WTC11 (cell line): ENCODE data around the gene KRTAP4-6. TPM values are rescaled to one million over a fixed set of nuclear protein-coding genes. Genes with fewer than 3 reads are reported as not detected.
"Not testable (repeated sequence)": the region's sequence is repeated elsewhere in the genome, so short reads cannot be mapped to it uniquely, and the experiment has no call there.

ENCODE experiments used
- ATAC-seq: fragments of 200-7000 bp; cut with Tn5 transposase; 2 replicates; pipeline ENCODE4 v1.10.0; 2021; ENCODE audit warnings: mild to moderate bottlenecking, moderate library complexity
- CTCF ChIA-PET: fragments of 300-600 bp; sonication (Branson Sonifier 250); formaldehyde crosslinking; loops from one replicate; lab custom pipeline; 2021; ENCODE audit warnings: antibody characterized with exemption; lab: Charles Lee
- POLR2A ChIA-PET: fragments of 350-600 bp; sonication (Branson Sonifier 250); formaldehyde crosslinking; loops from one replicate; lab custom pipeline; 2021; ENCODE audit warnings: antibody characterized with exemption; lab: Charles Lee
- DNase-seq: peaks from one replicate; pipeline ENCODE4 v3.0.0; 2021; ENCODE audit warnings: low spot score
- H3K27ac Mint-ChIP-seq: 2 replicates; pipeline ENCODE4 v1.8.0; 2021; ENCODE audit warnings: mixed read lengths
- H3K27me3 Mint-ChIP-seq: 2 replicates; pipeline ENCODE4 v1.8.0; 2021; ENCODE audit warnings: low read depth, mild to moderate bottlenecking, moderate library complexity, mixed read lengths
- H3K36me3 Mint-ChIP-seq: 2 replicates; pipeline ENCODE4 v1.8.0; 2021; ENCODE audit warnings: mixed read lengths
- H3K4me1 Mint-ChIP-seq: 2 replicates; pipeline ENCODE4 v1.8.0; 2022; ENCODE audit warnings: mixed read lengths
- H3K4me3 Mint-ChIP-seq: 2 replicates; pipeline ENCODE4 v1.8.0; 2021; ENCODE audit warnings: mild to moderate bottlenecking, moderate library complexity, mixed read lengths
- H3K9me3 Mint-ChIP-seq: 2 replicates; pipeline ENCODE4 v1.8.0; 2021; ENCODE audit warnings: mixed read lengths
- AR ChIP-seq: fragments of 250-450 bp; sonication (Bioruptor Pico); IDR thresholded peaks from 2 replicates; pipeline ENCODE4 v1.9.0; 2021; ENCODE audit warnings: mild to moderate bottlenecking
- CBFB ChIP-seq: sonication (generic); formaldehyde crosslinking; IDR thresholded peaks from 2 replicates; pipeline ENCODE4 v1.8.1; 2022; ENCODE audit warnings: mild to moderate bottlenecking, low read depth, missing genetic modification reagents
- IRF2 ChIP-seq: sonication (generic); formaldehyde crosslinking; IDR thresholded peaks from 2 replicates; pipeline ENCODE4 v1.8.0; 2022; ENCODE audit warnings: low read depth, missing genetic modification reagents, borderline replicate concordance
- JUN ChIP-seq: sonication (generic); formaldehyde crosslinking; IDR thresholded peaks from 2 replicates; pipeline ENCODE4 v1.8.0; 2023; ENCODE audit warnings: mild to moderate bottlenecking, missing genetic modification reagents
- KAT7 ChIP-seq: sonication (generic); formaldehyde crosslinking; IDR thresholded peaks from 2 replicates; pipeline ENCODE4 v1.8.1; 2023; ENCODE audit warnings: missing genetic modification reagents, mild to moderate bottlenecking, borderline replicate concordance
- NR3C1 ChIP-seq: sonication (generic); formaldehyde crosslinking; conservative IDR thresholded peaks from 2 replicates; pipeline ENCODE4 v1.8.1; 2023; ENCODE audit warnings: low read depth, mild to moderate bottlenecking, missing genetic modification reagents
- USF1 ChIP-seq: sonication (generic); formaldehyde crosslinking; IDR thresholded peaks from 2 replicates; pipeline ENCODE4 v1.8.0; 2022; ENCODE audit warnings: mild to moderate bottlenecking, missing genetic modification reagents
- USF2 ChIP-seq: sonication (generic); formaldehyde crosslinking; IDR thresholded peaks from 2 replicates; pipeline ENCODE4 v1.8.1; 2023; ENCODE audit warnings: mild to moderate bottlenecking, missing genetic modification reagents, moderate library complexity
- ZNF423 ChIP-seq: fragments of 250-450 bp; sonication (Bioruptor Pico); IDR thresholded peaks from 2 replicates; pipeline ENCODE4 v2.1.2; 2022; ENCODE audit warnings: mild to moderate bottlenecking, moderate library complexity
- ZNF425 ChIP-seq: fragments of 250-450 bp; sonication (Bioruptor Pico); conservative IDR thresholded peaks from 2 replicates; pipeline ENCODE4 v1.9.0; 2021; ENCODE audit warnings: mild to moderate bottlenecking
- total RNA-seq: library from RNA; stranded (reverse); gene quantifications from 3 replicates; pipeline ENCODE4 v1.2.3, GENCODE V29; 2021
- TF ChIP-seq, protein P1 (sequence below): fragments of 250-450 bp; sonication (Bioruptor Pico); IDR thresholded peaks from 2 replicates; pipeline ENCODE4 v1.9.0; 2021; ENCODE audit warnings: mild to moderate bottlenecking
- TF ChIP-seq, protein P2 (sequence below): sonication (generic); formaldehyde crosslinking; IDR thresholded peaks from 2 replicates; pipeline ENCODE4 v1.8.0; 2023; ENCODE audit warnings: missing genetic modification reagents

The KRTAP4-6 gene
- total RNA-seq, 1 experiment from 2014 or later, result not detected

GRCh38 chr17:41123991-41124371 is 16.4 kb downstream of the KRTAP4-6 start, which contains the start of gene KRTAP4-12:
Gene KRTAP4-12, minus strand, starts transcription at chr17:41124182. Its CDS starts 60 bp downstream, at chr17:41124122.
- ATAC-seq, POLR2A ChIA-PET, DNase-seq, H3K27me3 Mint-ChIP-seq, CTCF ChIA-PET, H3K36me3 Mint-ChIP-seq, H3K4me3 Mint-ChIP-seq: not testable (repeated sequence)
- H3K4me1 Mint-ChIP-seq, result peaks cover 10% of the 10 kb centered on the region
- H3K9me3 Mint-ChIP-seq, result peaks cover 29% of the 10 kb centered on the region
- TF ChIP-seq ZNF423 (CRISPR knock-in tag), result peak; percentile 78
- 0 out of 2 replicates have a peak within 1 kb of the TSS, but pooled peaks have one; percentile 15 for H3K27ac Mint-ChIP-seq

- peaks cover 14% of the 10 kb centered on the region for H3K4me1 Mint-ChIP-seq
- 0 out of 2 replicates have a peak overlapping the region, but pooled peaks have one; percentile 15 for H3K27ac Mint-ChIP-seq
- DNase-seq, CTCF ChIA-PET, ATAC-seq, H3K27me3 Mint-ChIP-seq, H3K36me3 Mint-ChIP-seq, H3K4me3 Mint-ChIP-seq, POLR2A ChIA-PET: not testable (repeated sequence)
- H3K9me3 Mint-ChIP-seq, result peaks cover 29% of the 10 kb centered on the region
Measured at GRCh38 chr17:41123292-41123990, 16.9 kb downstream of the KRTAP4-6 start.

DNA sequence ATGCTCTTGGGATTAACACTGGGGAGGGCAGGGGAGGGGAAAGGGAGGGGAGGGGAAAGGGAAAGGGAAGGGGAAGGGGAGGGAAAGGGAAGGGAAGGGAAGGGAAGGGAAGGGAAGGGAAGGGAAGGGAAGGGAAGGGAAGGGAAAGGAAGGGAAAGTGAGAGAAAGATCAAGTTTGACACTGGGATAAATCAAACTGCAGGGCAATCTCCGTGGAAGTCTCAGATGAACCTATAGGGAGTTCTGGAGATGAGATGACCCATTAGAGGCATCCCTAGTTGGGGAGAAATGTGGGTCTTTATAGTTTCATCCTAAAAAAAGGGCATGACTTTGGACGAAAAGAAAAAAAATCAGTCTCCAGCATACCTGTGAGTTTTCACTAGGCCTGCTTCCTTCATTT is 18.6 kb downstream of the KRTAP4-6 start:
- no peak for DNase-seq
- Mint-ChIP-seq H3K4me3 (no peak overlapping the region), H3K4me1 (peaks cover 20% of the 10 kb centered on the region), H3K27ac (no peak overlapping the region), H3K27me3 (peaks cover 4% of the 10 kb centered on the region; the same call in 1 of the 2 replicates), H3K9me3 (peaks cover 29% of the 10 kb centered on the region), H3K36me3 (peaks cover 5% of the 10 kb centered on the region)
- ATAC-seq, result no peak
- ChIA-PET CTCF (no interaction called here), POLR2A (no interaction called here)
- TF ChIP-seq USF2 (CRISPR knock-in tag) (no peak), NR3C1 (CRISPR knock-in tag) (no peak), JUN (CRISPR knock-in tag) (no peak), IRF2 (no peak), ZNF425 (CRISPR knock-in tag) (no peak), KAT7 (CRISPR knock-in tag) (no peak), CBFB (CRISPR knock-in tag) (no peak), AR (CRISPR knock-in tag) (no peak), USF1 (CRISPR knock-in tag) (no peak)
- TF ChIP-seq, protein P1, sequence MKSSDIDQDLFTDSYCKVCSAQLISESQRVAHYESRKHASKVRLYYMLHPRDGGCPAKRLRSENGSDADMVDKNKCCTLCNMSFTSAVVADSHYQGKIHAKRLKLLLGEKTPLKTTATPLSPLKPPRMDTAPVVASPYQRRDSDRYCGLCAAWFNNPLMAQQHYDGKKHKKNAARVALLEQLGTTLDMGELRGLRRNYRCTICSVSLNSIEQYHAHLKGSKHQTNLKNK, result no peak
- TF ChIP-seq, protein P2, sequence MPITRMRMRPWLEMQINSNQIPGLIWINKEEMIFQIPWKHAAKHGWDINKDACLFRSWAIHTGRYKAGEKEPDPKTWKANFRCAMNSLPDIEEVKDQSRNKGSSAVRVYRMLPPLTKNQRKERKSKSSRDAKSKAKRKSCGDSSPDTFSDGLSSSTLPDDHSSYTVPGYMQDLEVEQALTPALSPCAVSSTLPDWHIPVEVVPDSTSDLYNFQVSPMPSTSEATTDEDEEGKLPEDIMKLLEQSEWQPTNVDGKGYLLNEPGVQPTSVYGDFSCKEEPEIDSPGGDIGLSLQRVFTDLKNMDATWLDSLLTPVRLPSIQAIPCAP, result no peak

- ATAC-seq, H3K4me3 Mint-ChIP-seq, H3K27me3 Mint-ChIP-seq, H3K27ac Mint-ChIP-seq, DNase-seq, CTCF ChIA-PET, POLR2A ChIA-PET, H3K36me3 Mint-ChIP-seq: not testable (repeated sequence)
- Mint-ChIP-seq H3K4me1 (peaks cover 35% of the 10 kb centered on the region), H3K9me3 (peaks cover 29% of the 10 kb centered on the region)
Measured at GRCh38 chr17:41119696-41120690, 20.4 kb downstream of the KRTAP4-6 start.
